GM18867 (cell line): ENCODE results near the gene ABCC5.
"Not testable (repeated sequence)": the region's sequence is repeated elsewhere in the genome, so short reads cannot be mapped to it uniquely, and the experiment has no call there.

ENCODE experiments used
- ATAC-seq: cut with Tn5 transposase; IDR thresholded peaks from one replicate; pipeline ENCODE4 v1.9.1; 2021; ENCODE audit warnings: mild to moderate bottlenecking, moderate library complexity; ENCODE audit not compliant: unreplicated experiment

Gene ABCC5

GRCh38 chr3:183896610-183897009 lies 121.1 kb downstream of the ABCC5 start:
- ATAC-seq = no peak

- no peak for ATAC-seq
Measured at GRCh38 chr3:183896184-183896583, 121.5 kb downstream of the ABCC5 start.

GRCh38 chr3:183895774-183896173 lies 121.9 kb downstream of the ABCC5 start:
- ATAC-seq = no peak

- peak; percentile 56 for ATAC-seq
Measured at GRCh38 chr3:183895296-183895695, 122.4 kb downstream of the ABCC5 start.

GRCh38 chr3:183892610-183893214 lies 125.0 kb downstream of the ABCC5 start:
- ATAC-seq = no peak

GRCh38 chr3:183885766-183886165 lies 131.9 kb downstream of the ABCC5 start:
- no peak for ATAC-seq

- peak; percentile 97 for ATAC-seq
Measured at GRCh38 chr3:183884427-183885296, 133.0 kb downstream of the ABCC5 start, which contains the start of gene PARL. Gene PARL, minus strand, starts transcription at chr3:183884880. Its CDS starts 34 bp downstream, at chr3:183884846.

- no peak for ATAC-seq
Measured at GRCh38 chr3:183884097-183884426, 133.6 kb downstream of the ABCC5 start.

- no peak for ATAC-seq
Measured at GRCh38 chr3:183883291-183884096, 134.2 kb downstream of the ABCC5 start.

GRCh38 chr3:183880121-183880520 lies 137.6 kb downstream of the ABCC5 start:
- ATAC-seq = no peak

GRCh38 chr3:183879243-183879642 lies 138.4 kb downstream of the ABCC5 start:
- no peak for ATAC-seq

- no peak for ATAC-seq
Measured at GRCh38 chr3:183878071-183878470, 139.6 kb downstream of the ABCC5 start.

GRCh38 chr3:183877227-183877626 lies 140.5 kb downstream of the ABCC5 start:
- ATAC-seq = not testable (repeated sequence)

- no peak for ATAC-seq
Measured at GRCh38 chr3:183875411-183875810, 142.3 kb downstream of the ABCC5 start.

GRCh38 chr3:183873914-183874313 lies 143.8 kb downstream of the ABCC5 start:
- ATAC-seq = no peak

- ATAC-seq = no peak
Measured at GRCh38 chr3:183871541-183871940, 146.1 kb downstream of the ABCC5 start.

GRCh38 chr3:183870563-183870962 lies 147.1 kb downstream of the ABCC5 start:
- ATAC-seq = no peak
